GM21786 (cell line): ENCODE data around the gene ACAP3.

Experiments used
- ATAC-seq: cut with Tn5 transposase; IDR thresholded peaks from one replicate; pipeline ENCODE4 v1.9.1; 2021; ENCODE audit not compliant: unreplicated experiment

The ACAP3 gene

GRCh38 chr1:1302006-1302430, 5.7 kb downstream of the ACAP3 start:
- ATAC-seq: no peak

- no peak for ATAC-seq
These were observed 7.4 kb downstream of the ACAP3 start for GRCh38 chr1:1300352-1300739.

GRCh38 chr1:1299686-1300351, 7.9 kb downstream of the ACAP3 start:
- ATAC-seq: no peak

GRCh38 chr1:1298861-1299685, 8.7 kb downstream of the ACAP3 start:
- no peak for ATAC-seq

- no peak for ATAC-seq
These were observed 9.8 kb downstream of the ACAP3 start for GRCh38 chr1:1297802-1298424.

- ATAC-seq: no peak
These were observed 11.4 kb downstream of the ACAP3 start for GRCh38 chr1:1296070-1297061.

GRCh38 chr1:1295154-1295923, 12.4 kb downstream of the ACAP3 start:
- ATAC-seq: no peak

- ATAC-seq: no peak
These were observed 13.4 kb downstream of the ACAP3 start for GRCh38 chr1:1294250-1294890.

GRCh38 chr1:1293263-1294249, 14.2 kb downstream of the ACAP3 start:
- ATAC-seq: no peak

GRCh38 chr1:1292851-1293250, 14.9 kb downstream of the ACAP3 start:
- ATAC-seq: no peak

- ATAC-seq: no peak
These were observed 15.3 kb downstream of the ACAP3 start for GRCh38 chr1:1292442-1292779.

- no peak for ATAC-seq
These were observed 15.9 kb downstream of the ACAP3 start for GRCh38 chr1:1291548-1292441.

GRCh38 chr1:1291023-1291528, 16.7 kb downstream of the ACAP3 start:
- no peak for ATAC-seq

GRCh38 chr1:1290238-1290731, 17.4 kb downstream of the ACAP3 start:
- no peak for ATAC-seq

- no peak for ATAC-seq
These were observed 20.2 kb downstream of the ACAP3 start for GRCh38 chr1:1287288-1288110.
